Tongue (tissue), 1 donor: ENCODE data around the gene PALM3. TPM values are rescaled to one million over a fixed set of nuclear protein-coding genes. Genes with fewer than 3 reads are reported as not detected.

Experiments
- total RNA-seq: library from RNA; depleted of rRNA; stranded (reverse); fragments of >200 nt; gene quantifications from one replicate; pipeline ENCODE4 v1.2.3, GENCODE V29; 2014

The PALM3 gene
- total RNA-seq, 1 donor from 2014 or later, result 0.21 TPM

Other genes starting within 250 kb of the PALM3 start
- gene NANOS3, start 184.9 kb downstream of the PALM3 start, total RNA-seq, result not detected
- 3.1 TPM for gene BRME1, start 156.0 kb downstream of the PALM3 start, total RNA-seq
- 11.9 TPM for gene CC2D1A, start 155.9 kb downstream of the PALM3 start, total RNA-seq
- gene PODNL1, start 123.7 kb downstream of the PALM3 start, total RNA-seq, result 1.5 TPM
- 12.3 TPM for gene DCAF15, start 109.6 kb downstream of the PALM3 start, total RNA-seq
- gene RFX1, start 55.8 kb downstream of the PALM3 start, total RNA-seq, result 4.3 TPM
- gene RLN3, start 33.9 kb downstream of the PALM3 start, total RNA-seq, result not detected
- gene IL27RA, start 30.3 kb downstream of the PALM3 start, total RNA-seq, result 4.3 TPM
- 1.5 TPM for gene MISP3, start 10.7 kb upstream of the PALM3 start, total RNA-seq
- gene C19orf67, start 23.7 kb upstream of the PALM3 start, total RNA-seq, result not detected
- gene SAMD1, start 28.7 kb upstream of the PALM3 start, total RNA-seq, result 24.7 TPM
- gene PRKACA, start 55.7 kb upstream of the PALM3 start, total RNA-seq, result 209 TPM
- 6.7 TPM for gene ASF1B, start 74.5 kb upstream of the PALM3 start, total RNA-seq
- 18.2 TPM for gene ADGRL1, start 144.1 kb upstream of the PALM3 start, total RNA-seq